HepG2 (cell line): Measurements from ENCODE around the gene TRIM66. TPM values are rescaled to one million over a fixed set of nuclear protein-coding genes. Genes with fewer than 3 reads are reported as not detected.

Experiments
- BORCS8-MEF2B ChIP-seq: sonication (generic); formaldehyde crosslinking; IDR thresholded peaks from 2 replicates; pipeline ENCODE4 v1.8.0; 2022; ENCODE audit warnings: mild to moderate bottlenecking, missing genetic modification reagents
- GZF1 ChIP-seq: sonication (generic); formaldehyde crosslinking; IDR thresholded peaks from 2 replicates; pipeline ENCODE4 v1.5.1; 2020; ENCODE audit warnings: mild to moderate bottlenecking, missing genetic modification reagents
- PLSCR1 ChIP-seq: sonication (generic); formaldehyde crosslinking; IDR thresholded peaks from 2 replicates; pipeline ENCODE4 v1.5.0; 2020; ENCODE audit warnings: missing genetic modification reagents, mild to moderate bottlenecking, borderline replicate concordance
- POLR2A ChIP-seq, 2 experiments: IDR thresholded peaks; 2 replicates each; pipeline ENCODE4 v1.6.1; 2011; ENCODE audit warnings: low read depth in 2 of 2, low read length in 2 of 2, mild to moderate bottlenecking in 1 of 2, moderate library complexity in 1 of 2; ENCODE audit not compliant: insufficient read depth in 1 of 2
- TCF7 ChIP-seq: sonication (generic); IDR thresholded peaks from 2 replicates; pipeline ENCODE4 v1.6.1; 2016; ENCODE audit warnings: antibody characterized with exemption, low read depth
- TCF7L2 ChIP-seq: IDR thresholded peaks from 2 replicates; pipeline ENCODE4 v1.6.1; 2011; ENCODE audit warnings: mild to moderate bottlenecking, low read depth, low read length, moderate library complexity
- TFDP1 ChIP-seq: IDR thresholded peaks from 2 replicates; pipeline ENCODE4 v1.6.1; 2016; ENCODE audit warnings: missing compliant biosample characterization, missing genetic modification reagents, borderline replicate concordance
- THAP9 ChIP-seq: sonication (generic); formaldehyde crosslinking; IDR thresholded peaks from 2 replicates; pipeline ENCODE4; 2020; ENCODE audit warnings: missing genetic modification reagents, mild to moderate bottlenecking, borderline replicate concordance
- UBTF ChIP-seq: sonication (generic); formaldehyde crosslinking; IDR thresholded peaks from 2 replicates; pipeline ENCODE4 v1.4.0; 2020; ENCODE audit warnings: mild to moderate bottlenecking, missing genetic modification reagents
- ZFP36L2 ChIP-seq: sonication (generic); formaldehyde crosslinking; IDR thresholded peaks from 2 replicates; pipeline ENCODE4 v1.4.0; 2020; ENCODE audit warnings: missing genetic modification reagents
- ZNF280B ChIP-seq: sonication (generic); formaldehyde crosslinking; IDR thresholded peaks from 2 replicates; pipeline ENCODE4 v1.5.0; 2020; ENCODE audit warnings: missing genetic modification reagents, mild to moderate bottlenecking, borderline replicate concordance
- ZNF512B ChIP-seq: sonication (generic); formaldehyde crosslinking; IDR thresholded peaks from 2 replicates; pipeline ENCODE4 v1.5.1; 2020; ENCODE audit warnings: missing genetic modification reagents, mild to moderate bottlenecking, borderline replicate concordance
- ZNF546 ChIP-seq: sonication (generic); formaldehyde crosslinking; conservative IDR thresholded peaks from 2 replicates; pipeline ENCODE4 v1.8.1; 2023; ENCODE audit warnings: mild to moderate bottlenecking, missing genetic modification reagents
- ZNF784 ChIP-seq: sonication (generic); formaldehyde crosslinking; IDR thresholded peaks from 2 replicates; pipeline ENCODE4 v1.5.1; 2020; ENCODE audit warnings: missing genetic modification reagents, mild to moderate bottlenecking, borderline replicate concordance
- polyA plus RNA-seq, 8 experiments: library from polyadenylated mRNA; depleted of rRNA in 3 of 8; stranded (reverse) in 7 of 8; unstranded in 1 of 8; fragments of >200 nt; fragmentation: Illumina TruSeq in 4 of 8; extraction: Trizol in 4 of 8; gene quantifications; 2 replicates each; pipeline versions ENCODE4 v1.2.1 to v1.2.3, GENCODE V29; 2011 to 2016; ENCODE audit warnings: low read depth in 4 of 8, missing spikeins in 1 of 8, mixed read lengths in 1 of 8; ENCODE audit not compliant: insufficient read depth in 1 of 8
- total RNA-seq, 5 experiments: library from RNA; depleted of rRNA; stranded (reverse); fragments of >200 nt; fragmentation: Illumina TruSeq; extraction: Trizol; gene quantifications; 2 replicates each; pipeline ENCODE4 v1.2.3, GENCODE V29; 2016; ENCODE audit warnings: low read depth in 1 of 5

TRIM66 gene
- total and polyA plus RNA-seq, 2 of the 13 experiments (the other 11 are each of a cell fraction or from before 2014, with no cell fraction given) = 4.9 to 6.1 TPM

- TF ChIP-seq ZNF512B (CRISPR knock-in tag) (no peak), PLSCR1 (CRISPR knock-in tag) (0 out of 2 replicates have a peak, but pooled peaks have one; percentile 61), TCF7 (no peak), GZF1 (CRISPR knock-in tag) (peak; percentile 81; the same call in 1 of the 2 replicates), ZFP36L2 (no peak), POLR2A (IDR thresholded peaks at IDR 0.05; ENCODE audit: insufficient read depth in 1 of 2, low read depth in 2 of 2, low read length in 2 of 2) (peak; percentile 77 to 96), UBTF (peak; percentile 93), ZNF546 (no peak), ZNF280B (CRISPR knock-in tag) (no peak), TFDP1 (CRISPR knock-in tag) (peak; percentile 95), THAP9 (CRISPR knock-in tag) (peak; percentile 96), ZNF784 (CRISPR knock-in tag) (0 out of 2 replicates have a peak, but pooled peaks have one; percentile 60), BORCS8-MEF2B (peak; percentile 89; the same call in 1 of the 2 replicates), TCF7L2 (no peak)
These were observed 6.2 kb upstream of the TRIM66 start (continued) for GRCh38 chr11:8688414-8689362.
